22Rv1 (cell line): ENCODE data around the gene CDC42EP2.

Source experiments
- ZFX ChIP-seq: fragments of 450-650 bp; IDR thresholded peaks from 2 replicates; pipeline ENCODE4 v1.6.1; 2017; ENCODE audit warnings: antibody characterized with exemption, borderline replicate concordance
- TF ChIP-seq, protein P1 (sequence below): fragments of 450-650 bp; IDR thresholded peaks from 2 replicates; pipeline ENCODE4 v1.5.1; 2017; ENCODE audit warnings: mild to moderate bottlenecking

DNA sequence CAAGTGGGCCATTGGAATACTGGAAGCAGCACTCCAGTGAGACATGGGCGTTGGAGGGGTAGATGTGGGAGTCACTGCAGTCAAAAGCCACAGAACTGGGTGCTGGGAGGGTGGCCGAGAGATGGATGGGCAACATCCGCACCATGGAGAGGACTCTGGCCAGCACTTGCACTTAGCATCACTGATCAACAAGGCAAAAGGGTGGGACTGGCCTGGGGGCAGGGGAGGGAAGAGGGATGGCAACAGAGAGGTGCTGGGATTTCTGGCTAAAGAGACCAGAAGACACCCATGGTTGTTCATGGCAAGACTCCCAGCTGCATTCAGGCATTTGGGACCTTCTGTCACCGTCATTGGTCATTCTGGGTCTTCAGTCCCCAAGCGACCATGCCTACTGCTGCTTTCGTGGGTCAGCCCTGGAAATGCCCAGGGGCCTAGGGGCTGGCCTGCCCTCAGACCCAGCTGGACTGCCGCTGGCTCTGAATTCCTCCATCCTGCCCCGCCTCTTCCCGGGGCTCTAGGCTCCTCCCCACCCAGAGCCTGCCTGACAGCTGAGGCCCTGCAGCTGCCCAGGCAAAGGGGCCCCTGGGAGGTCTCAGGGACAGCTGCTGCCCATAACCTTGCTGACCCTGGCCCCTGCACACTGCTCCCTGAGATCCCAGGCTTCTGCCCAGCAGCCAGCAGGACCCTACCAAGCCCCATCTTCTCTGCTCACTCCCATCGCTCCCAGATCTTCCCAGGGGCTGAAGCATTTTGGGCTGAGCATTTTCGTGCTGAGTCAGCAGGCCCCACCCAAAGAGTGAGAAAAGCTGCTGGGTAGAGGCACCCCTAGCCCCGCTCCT is 13.0 kb upstream of the CDC42EP2 start:
- TF ChIP-seq, protein P1, sequence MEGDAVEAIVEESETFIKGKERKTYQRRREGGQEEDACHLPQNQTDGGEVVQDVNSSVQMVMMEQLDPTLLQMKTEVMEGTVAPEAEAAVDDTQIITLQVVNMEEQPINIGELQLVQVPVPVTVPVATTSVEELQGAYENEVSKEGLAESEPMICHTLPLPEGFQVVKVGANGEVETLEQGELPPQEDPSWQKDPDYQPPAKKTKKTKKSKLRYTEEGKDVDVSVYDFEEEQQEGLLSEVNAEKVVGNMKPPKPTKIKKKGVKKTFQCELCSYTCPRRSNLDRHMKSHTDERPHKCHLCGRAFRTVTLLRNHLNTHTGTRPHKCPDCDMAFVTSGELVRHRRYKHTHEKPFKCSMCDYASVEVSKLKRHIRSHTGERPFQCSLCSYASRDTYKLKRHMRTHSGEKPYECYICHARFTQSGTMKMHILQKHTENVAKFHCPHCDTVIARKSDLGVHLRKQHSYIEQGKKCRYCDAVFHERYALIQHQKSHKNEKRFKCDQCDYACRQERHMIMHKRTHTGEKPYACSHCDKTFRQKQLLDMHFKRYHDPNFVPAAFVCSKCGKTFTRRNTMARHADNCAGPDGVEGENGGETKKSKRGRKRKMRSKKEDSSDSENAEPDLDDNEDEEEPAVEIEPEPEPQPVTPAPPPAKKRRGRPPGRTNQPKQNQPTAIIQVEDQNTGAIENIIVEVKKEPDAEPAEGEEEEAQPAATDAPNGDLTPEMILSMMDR: no peak
- TF ChIP-seq ZFX: no peak
